Bone marrow (tissue), 2 donors: ENCODE results near the gene WBP2NL.
"Not testable (repeated sequence)": the region's sequence is repeated elsewhere in the genome, so short reads cannot be mapped to it uniquely, and the experiment has no call there.

ENCODE experiments used
- DNase-seq, 2 donors: peaks; one replicate each; lab custom pipeline; 2025; lab: John Stamatoyannopoulos, UW

Gene WBP2NL

GRCh38 chr22:41998361-41999261 lies at the start of gene WBP2NL:
Gene WBP2NL (plus strand): TSS chr22:41998788. CDS start chr22:41998819, 31 bp downstream.
- DNase-seq, result peak; percentile 19 to 60

- DNase-seq, result not testable (repeated sequence)
Measured at GRCh38 chr22:41948928-41949296, 49.7 kb upstream of the WBP2NL start.

- no peak for DNase-seq
Measured at GRCh38 chr22:41949297-41949965, 49.2 kb upstream of the WBP2NL start.

GRCh38 chr22:41951898-41952474 lies 46.6 kb upstream of the WBP2NL start, which contains the start of gene SMIM45:
Gene SMIM45 (plus strand): TSS chr22:41952150.
- no peak for DNase-seq

- DNase-seq, result no peak
Measured at GRCh38 chr22:41952713-41953112, 45.9 kb upstream of the WBP2NL start.

GRCh38 chr22:41957941-41958556 lies 40.5 kb upstream of the WBP2NL start:
- DNase-seq, result no peak

GRCh38 chr22:41963453-41964111 lies 35.0 kb upstream of the WBP2NL start:
- DNase-seq, result no peak

GRCh38 chr22:41964112-41964491 lies 34.5 kb upstream of the WBP2NL start:
- no peak for DNase-seq

- no peak for DNase-seq
Measured at GRCh38 chr22:41966225-41966606, 32.4 kb upstream of the WBP2NL start.

GRCh38 chr22:41966607-41967240 lies 31.9 kb upstream of the WBP2NL start:
- DNase-seq, result peak; percentile 11 to 83

- no peak for DNase-seq
Measured at GRCh38 chr22:41968601-41969000, 30.0 kb upstream of the WBP2NL start.

GRCh38 chr22:41969110-41969646 lies 29.4 kb upstream of the WBP2NL start, which contains the start of gene SEPTIN3:
Gene SEPTIN3 (plus strand): TSS chr22:41969443. CDS start chr22:41971493, 2,050 bp downstream.
- no peak for DNase-seq

GRCh38 chr22:41970601-41971000 lies 28.0 kb upstream of the WBP2NL start:
- no peak for DNase-seq

- DNase-seq, result no peak
Measured at GRCh38 chr22:41971431-41971830, 27.2 kb upstream of the WBP2NL start.

- DNase-seq, result no peak
Measured at GRCh38 chr22:41974691-41975290, 23.8 kb upstream of the WBP2NL start.

- no peak for DNase-seq
Measured at GRCh38 chr22:41975299-41976069, 23.1 kb upstream of the WBP2NL start.

- DNase-seq, result no peak
Measured at GRCh38 chr22:41976070-41976901, 22.3 kb upstream of the WBP2NL start.

GRCh38 chr22:41976961-41977566 lies 21.5 kb upstream of the WBP2NL start:
- DNase-seq, result no peak
